ENCODE measurements around the gene SH3GL1. TPM values are rescaled to one million over a fixed set of nuclear protein-coding genes. Genes with fewer than 3 reads are reported as not detected.

Gene SH3GL1
- total RNA-seq, 1 donor from 2014 or later: 43.7 TPM

- Mint-ChIP-seq H3K27me3 (no peaks in the 10 kb centered on the region), H3K36me3 (ENCODE audit: low read depth) (no peaks in the 10 kb centered on the region), H3K4me1 (peaks cover 17% of the 10 kb centered on the region), H3K4me3 (no peak overlapping the region), H3K9me3 (peaks cover 10% of the 10 kb centered on the region), H3K27ac (no peak overlapping the region)
- ChIA-PET CTCF (interaction anchor here (1.2 to 2.7 kb wide), 2 partner anchors 20 to 29 kb away, joined by 3 to 8 read pairs; no protein-coding TSS in a partner anchor), POLR2A (interaction anchor here (0.6 kb wide), 1 partner anchor 234 kb away, joined by 4 read pairs; no protein-coding TSS in a partner anchor)
- intact Hi-C loops (cut with micrococcal nuclease): no loop called here
- no peak for DNase-seq
- ATAC-seq (ENCODE audit: low read depth): no peak
- TF ChIP-seq CTCF (IDR thresholded peaks at IDR 0.05): no peak
Measured at GRCh38 chr19:4322942-4323665, 77.2 kb downstream of the SH3GL1 start.

- ChIA-PET CTCF (interaction anchor here (0.6 to 1.0 kb wide), 2 partner anchors 32 to 816 kb away, joined by 3 to 5 read pairs; no protein-coding TSS in a partner anchor), POLR2A (no interaction called here)
- TF ChIP-seq CTCF (IDR thresholded peaks at IDR 0.05): no peak
- H3K4me1 Mint-ChIP-seq: no peaks in the 10 kb centered on the region
- no peak overlapping the region for H3K27ac Mint-ChIP-seq
- intact Hi-C loops (cut with micrococcal nuclease): no loop called here
- no peaks in the 10 kb centered on the region for H3K36me3 Mint-ChIP-seq (ENCODE audit: low read depth)
- DNase-seq (no peak), ATAC-seq (ENCODE audit: low read depth) (no peak)
- no peak overlapping the region for H3K4me3 Mint-ChIP-seq
- H3K27me3 Mint-ChIP-seq: no peaks in the 10 kb centered on the region
- peaks cover 10% of the 10 kb centered on the region for H3K9me3 Mint-ChIP-seq
Measured at GRCh38 chr19:4320419-4320818, 79.9 kb downstream of the SH3GL1 start.

- POLR2A ChIA-PET: no interaction called here
- H3K4me1 Mint-ChIP-seq: no peaks in the 10 kb centered on the region
- no peaks in the 10 kb centered on the region for H3K27me3 Mint-ChIP-seq
- H3K4me3 Mint-ChIP-seq: no peak overlapping the region
- DNase-seq: no peak
- H3K9me3 Mint-ChIP-seq: peaks cover 10% of the 10 kb centered on the region
- no peak for TF ChIP-seq CTCF (IDR thresholded peaks at IDR 0.05)
- CTCF ChIA-PET: no interaction called here
- intact Hi-C loops (cut with micrococcal nuclease): no loop called here
- no peak for ATAC-seq (ENCODE audit: low read depth)
- no peaks in the 10 kb centered on the region for H3K36me3 Mint-ChIP-seq (ENCODE audit: low read depth)
- H3K27ac Mint-ChIP-seq: no peak overlapping the region
Measured at GRCh38 chr19:4319067-4319718, 81.2 kb downstream of the SH3GL1 start.

- no peak overlapping the region for H3K4me3 Mint-ChIP-seq
- no peak for TF ChIP-seq CTCF (IDR thresholded peaks at IDR 0.05)
Measured at GRCh38 chr19:4318460-4318859, 81.9 kb downstream of the SH3GL1 start.

GRCh38 chr19:4316956-4317355, 83.4 kb downstream of the SH3GL1 start:
- DNase-seq: no peak
- H3K27ac Mint-ChIP-seq: no peak overlapping the region
- ChIA-PET POLR2A (no interaction called here), CTCF (no interaction called here)
- H3K4me3 Mint-ChIP-seq: no peak overlapping the region
- H3K9me3 Mint-ChIP-seq: peaks cover 10% of the 10 kb centered on the region
- no peaks in the 10 kb centered on the region for H3K36me3 Mint-ChIP-seq (ENCODE audit: low read depth)
- no peak for ATAC-seq (ENCODE audit: low read depth)
- TF ChIP-seq CTCF (IDR thresholded peaks at IDR 0.05): no peak
- H3K27me3 Mint-ChIP-seq: no peaks in the 10 kb centered on the region
- no peaks in the 10 kb centered on the region for H3K4me1 Mint-ChIP-seq
- intact Hi-C loops (cut with micrococcal nuclease): no loop called here

More at GRCh38 chr19:4318460-4318859, 81.9 kb downstream of the SH3GL1 start:
- Mint-ChIP-seq H3K9me3 (peaks cover 10% of the 10 kb centered on the region), H3K27ac (no peak overlapping the region), H3K36me3 (ENCODE audit: low read depth) (no peaks in the 10 kb centered on the region), H3K4me1 (no peaks in the 10 kb centered on the region), H3K27me3 (no peaks in the 10 kb centered on the region)
- no peak for DNase-seq
- ATAC-seq (ENCODE audit: low read depth): no peak
- intact Hi-C loops (cut with micrococcal nuclease): no loop called here
- ChIA-PET POLR2A (no interaction called here), CTCF (no interaction called here)
